WTC11 (cell line): ENCODE results near the gene OTOG. TPM values are rescaled to one million over a fixed set of nuclear protein-coding genes. Genes with fewer than 3 reads are reported as not detected.
A peak's percentile ranks its signal among the peaks of the same experiment; 100 is the strongest.

Source experiments
- ATAC-seq: fragments of 200-7000 bp; cut with Tn5 transposase; 2 replicates; pipeline ENCODE4 v1.10.0; 2021; ENCODE audit warnings: mild to moderate bottlenecking, moderate library complexity
- CTCF ChIA-PET: fragments of 300-600 bp; sonication (Branson Sonifier 250); formaldehyde crosslinking; loops from one replicate; lab custom pipeline; 2021; ENCODE audit warnings: antibody characterized with exemption; lab: Charles Lee
- POLR2A ChIA-PET: fragments of 350-600 bp; sonication (Branson Sonifier 250); formaldehyde crosslinking; loops from one replicate; lab custom pipeline; 2021; ENCODE audit warnings: antibody characterized with exemption; lab: Charles Lee
- DNase-seq: peaks from one replicate; pipeline ENCODE4 v3.0.0; 2021; ENCODE audit warnings: low spot score
- H3K27ac Mint-ChIP-seq: 2 replicates; pipeline ENCODE4 v1.8.0; 2021; ENCODE audit warnings: mixed read lengths
- H3K27me3 Mint-ChIP-seq: 2 replicates; pipeline ENCODE4 v1.8.0; 2021; ENCODE audit warnings: low read depth, mild to moderate bottlenecking, moderate library complexity, mixed read lengths
- H3K36me3 Mint-ChIP-seq: 2 replicates; pipeline ENCODE4 v1.8.0; 2021; ENCODE audit warnings: mixed read lengths
- H3K4me1 Mint-ChIP-seq: 2 replicates; pipeline ENCODE4 v1.8.0; 2022; ENCODE audit warnings: mixed read lengths
- H3K4me3 Mint-ChIP-seq: 2 replicates; pipeline ENCODE4 v1.8.0; 2021; ENCODE audit warnings: mild to moderate bottlenecking, moderate library complexity, mixed read lengths
- H3K9me3 Mint-ChIP-seq: 2 replicates; pipeline ENCODE4 v1.8.0; 2021; ENCODE audit warnings: mixed read lengths
- ELF4 ChIP-seq: sonication (generic); formaldehyde crosslinking; IDR thresholded peaks from 2 replicates; pipeline ENCODE4 v1.8.1; 2022; ENCODE audit warnings: low read depth, mild to moderate bottlenecking, moderate library complexity, missing genetic modification reagents
- ETV6 ChIP-seq: sonication (generic); formaldehyde crosslinking; IDR thresholded peaks from 2 replicates; pipeline ENCODE4 v1.8.1; 2022; ENCODE audit warnings: mild to moderate bottlenecking, missing genetic modification reagents
- FOXJ3 ChIP-seq: sonication (generic); formaldehyde crosslinking; IDR thresholded peaks from 2 replicates; pipeline ENCODE4 v1.9.0; 2021; ENCODE audit warnings: missing genetic modification reagents, mild to moderate bottlenecking, borderline replicate concordance
- IRF2 ChIP-seq: sonication (generic); formaldehyde crosslinking; IDR thresholded peaks from 2 replicates; pipeline ENCODE4 v1.8.0; 2022; ENCODE audit warnings: low read depth, missing genetic modification reagents, borderline replicate concordance
- MXD4 ChIP-seq: fragments of 250-450 bp; sonication (Bioruptor Pico); IDR thresholded peaks from 2 replicates; pipeline ENCODE4 v1.8.0; 2021; ENCODE audit warnings: mild to moderate bottlenecking, moderate library complexity, borderline replicate concordance
- NFATC4 ChIP-seq: fragments of 250-450 bp; sonication (Bioruptor Pico); IDR thresholded peaks from 2 replicates; pipeline ENCODE4 v1.9.0; 2021; ENCODE audit warnings: mild to moderate bottlenecking
- RELA ChIP-seq: sonication (generic); formaldehyde crosslinking; IDR thresholded peaks from 2 replicates; pipeline ENCODE4 v1.8.1; 2022; ENCODE audit warnings: missing genetic modification reagents, mild to moderate bottlenecking, borderline replicate concordance
- SOX15 ChIP-seq: fragments of 250-450 bp; sonication (Bioruptor Pico); IDR thresholded peaks from 2 replicates; pipeline ENCODE4 v1.9.0; 2021; ENCODE audit warnings: mild to moderate bottlenecking
- TP53 ChIP-seq: sonication (generic); formaldehyde crosslinking; IDR thresholded peaks from 2 replicates; pipeline ENCODE4 v1.8.1; 2023; ENCODE audit warnings: mild to moderate bottlenecking, missing genetic modification reagents
- ZBTB21 ChIP-seq: sonication (generic); formaldehyde crosslinking; IDR thresholded peaks from 2 replicates; pipeline ENCODE4 v1.8.1; 2023; ENCODE audit warnings: mild to moderate bottlenecking, missing genetic modification reagents, borderline replicate concordance
- ZNF138 ChIP-seq: sonication (generic); formaldehyde crosslinking; conservative IDR thresholded peaks from 2 replicates; pipeline ENCODE4 v1.8.1; 2022; ENCODE audit warnings: mild to moderate bottlenecking, moderate library complexity, missing genetic modification reagents
- ZNF317 ChIP-seq: sonication (generic); formaldehyde crosslinking; IDR thresholded peaks from 2 replicates; pipeline ENCODE4 v1.8.1; 2023; ENCODE audit warnings: low read depth, mild to moderate bottlenecking, moderate library complexity, missing genetic modification reagents, borderline replicate concordance
- total RNA-seq: library from RNA; stranded (reverse); gene quantifications from 3 replicates; pipeline ENCODE4 v1.2.3, GENCODE V29; 2021
- TF ChIP-seq, protein P1 (sequence below): fragments of 250-450 bp; sonication (Bioruptor Pico); IDR thresholded peaks from 2 replicates; pipeline ENCODE4 v1.9.0; 2021; ENCODE audit warnings: mild to moderate bottlenecking
- TF ChIP-seq, protein P2 (sequence below): sonication (generic); formaldehyde crosslinking; IDR thresholded peaks from 2 replicates; pipeline ENCODE4 v1.8.0; 2023; ENCODE audit warnings: missing genetic modification reagents, mild to moderate bottlenecking, borderline replicate concordance
- TF ChIP-seq, protein P3 (sequence below): sonication (generic); formaldehyde crosslinking; IDR thresholded peaks from 2 replicates; pipeline ENCODE4 v1.8.0; 2022; ENCODE audit warnings: mild to moderate bottlenecking, missing genetic modification reagents
- TF ChIP-seq, protein P4 (sequence below): sonication (generic); formaldehyde crosslinking; conservative IDR thresholded peaks from 2 replicates; pipeline ENCODE4 v1.8.1; 2023; ENCODE audit warnings: mild to moderate bottlenecking, low read depth, missing genetic modification reagents, moderate library complexity
- TF ChIP-seq, protein P5 (sequence below): fragments of 250-450 bp; sonication (Bioruptor Pico); IDR thresholded peaks from 2 replicates; pipeline ENCODE4 v1.8.0; 2021; ENCODE audit warnings: mild to moderate bottlenecking
- TF ChIP-seq, protein P6 (sequence below): sonication (generic); formaldehyde crosslinking; conservative IDR thresholded peaks from 2 replicates; pipeline ENCODE4 v1.8.1; 2022; ENCODE audit warnings: mild to moderate bottlenecking, missing genetic modification reagents
- TF ChIP-seq, protein P7 (sequence below): sonication (generic); formaldehyde crosslinking; IDR thresholded peaks from 2 replicates; pipeline ENCODE4 v1.8.1; 2022; ENCODE audit warnings: low read depth, missing genetic modification reagents, borderline replicate concordance

Gene OTOG
- total RNA-seq, 1 experiment from 2014 or later, result 1.4 TPM

DNA sequence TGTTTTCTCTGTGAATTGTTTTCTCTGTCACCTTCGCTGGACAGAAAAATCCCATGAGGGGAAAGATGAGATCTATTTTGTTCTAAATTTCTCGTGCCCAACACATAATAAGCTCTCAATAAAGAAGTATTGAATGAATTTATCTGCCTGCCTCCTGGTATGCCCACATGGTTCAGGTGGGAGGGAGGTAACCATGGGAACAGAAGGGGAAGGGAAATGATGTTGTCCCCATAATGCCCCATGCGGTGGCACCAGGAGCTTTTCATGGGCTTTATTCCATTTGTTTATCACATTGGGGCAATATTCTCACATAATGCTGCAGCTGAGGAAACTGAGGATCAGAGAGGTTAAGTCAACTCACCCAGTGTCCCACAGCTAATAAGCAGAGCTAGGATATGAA is 11.6 kb upstream of the OTOG start:
- ChIA-PET POLR2A (no interaction called here), CTCF (interaction anchor here (1.3 kb wide), 1 partner anchor 147 kb away, joined by 3 read pairs; the partner anchor contains the start of gene KCNJ11)
- no peak overlapping the region for H3K4me3 Mint-ChIP-seq
- no peak overlapping the region for H3K27ac Mint-ChIP-seq
- no peaks in the 10 kb centered on the region for H3K9me3 Mint-ChIP-seq
- DNase-seq, result no peak
- H3K27me3 Mint-ChIP-seq, result no peaks in the 10 kb centered on the region
- no peaks in the 10 kb centered on the region for H3K36me3 Mint-ChIP-seq
- peaks cover 11% of the 10 kb centered on the region for H3K4me1 Mint-ChIP-seq
- TF ChIP-seq, protein P1, sequence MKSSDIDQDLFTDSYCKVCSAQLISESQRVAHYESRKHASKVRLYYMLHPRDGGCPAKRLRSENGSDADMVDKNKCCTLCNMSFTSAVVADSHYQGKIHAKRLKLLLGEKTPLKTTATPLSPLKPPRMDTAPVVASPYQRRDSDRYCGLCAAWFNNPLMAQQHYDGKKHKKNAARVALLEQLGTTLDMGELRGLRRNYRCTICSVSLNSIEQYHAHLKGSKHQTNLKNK (CRISPR knock-in tag), result no peak
- TF ChIP-seq RELA (CRISPR knock-in tag) (no peak), FOXJ3 (CRISPR knock-in tag) (no peak)
- TF ChIP-seq, protein P2, sequence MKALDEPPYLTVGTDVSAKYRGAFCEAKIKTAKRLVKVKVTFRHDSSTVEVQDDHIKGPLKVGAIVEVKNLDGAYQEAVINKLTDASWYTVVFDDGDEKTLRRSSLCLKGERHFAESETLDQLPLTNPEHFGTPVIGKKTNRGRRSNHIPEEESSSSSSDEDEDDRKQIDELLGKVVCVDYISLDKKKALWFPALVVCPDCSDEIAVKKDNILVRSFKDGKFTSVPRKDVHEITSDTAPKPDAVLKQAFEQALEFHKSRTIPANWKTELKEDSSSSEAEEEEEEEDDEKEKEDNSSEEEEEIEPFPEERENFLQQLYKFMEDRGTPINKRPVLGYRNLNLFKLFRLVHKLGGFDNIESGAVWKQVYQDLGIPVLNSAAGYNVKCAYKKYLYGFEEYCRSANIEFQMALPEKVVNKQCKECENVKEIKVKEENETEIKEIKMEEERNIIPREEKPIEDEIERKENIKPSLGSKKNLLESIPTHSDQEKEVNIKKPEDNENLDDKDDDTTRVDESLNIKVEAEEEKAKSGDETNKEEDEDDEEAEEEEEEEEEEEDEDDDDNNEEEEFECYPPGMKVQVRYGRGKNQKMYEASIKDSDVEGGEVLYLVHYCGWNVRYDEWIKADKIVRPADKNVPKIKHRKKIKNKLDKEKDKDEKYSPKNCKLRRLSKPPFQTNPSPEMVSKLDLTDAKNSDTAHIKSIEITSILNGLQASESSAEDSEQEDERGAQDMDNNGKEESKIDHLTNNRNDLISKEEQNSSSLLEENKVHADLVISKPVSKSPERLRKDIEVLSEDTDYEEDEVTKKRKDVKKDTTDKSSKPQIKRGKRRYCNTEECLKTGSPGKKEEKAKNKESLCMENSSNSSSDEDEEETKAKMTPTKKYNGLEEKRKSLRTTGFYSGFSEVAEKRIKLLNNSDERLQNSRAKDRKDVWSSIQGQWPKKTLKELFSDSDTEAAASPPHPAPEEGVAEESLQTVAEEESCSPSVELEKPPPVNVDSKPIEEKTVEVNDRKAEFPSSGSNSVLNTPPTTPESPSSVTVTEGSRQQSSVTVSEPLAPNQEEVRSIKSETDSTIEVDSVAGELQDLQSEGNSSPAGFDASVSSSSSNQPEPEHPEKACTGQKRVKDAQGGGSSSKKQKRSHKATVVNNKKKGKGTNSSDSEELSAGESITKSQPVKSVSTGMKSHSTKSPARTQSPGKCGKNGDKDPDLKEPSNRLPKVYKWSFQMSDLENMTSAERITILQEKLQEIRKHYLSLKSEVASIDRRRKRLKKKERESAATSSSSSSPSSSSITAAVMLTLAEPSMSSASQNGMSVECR (CRISPR knock-in tag), result no peak
- TF ChIP-seq, protein P3, sequence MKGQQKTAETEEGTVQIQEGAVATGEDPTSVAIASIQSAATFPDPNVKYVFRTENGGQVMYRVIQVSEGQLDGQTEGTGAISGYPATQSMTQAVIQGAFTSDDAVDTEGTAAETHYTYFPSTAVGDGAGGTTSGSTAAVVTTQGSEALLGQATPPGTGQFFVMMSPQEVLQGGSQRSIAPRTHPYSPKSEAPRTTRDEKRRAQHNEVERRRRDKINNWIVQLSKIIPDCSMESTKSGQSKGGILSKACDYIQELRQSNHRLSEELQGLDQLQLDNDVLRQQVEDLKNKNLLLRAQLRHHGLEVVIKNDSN, result no peak
- TF ChIP-seq, protein P4, sequence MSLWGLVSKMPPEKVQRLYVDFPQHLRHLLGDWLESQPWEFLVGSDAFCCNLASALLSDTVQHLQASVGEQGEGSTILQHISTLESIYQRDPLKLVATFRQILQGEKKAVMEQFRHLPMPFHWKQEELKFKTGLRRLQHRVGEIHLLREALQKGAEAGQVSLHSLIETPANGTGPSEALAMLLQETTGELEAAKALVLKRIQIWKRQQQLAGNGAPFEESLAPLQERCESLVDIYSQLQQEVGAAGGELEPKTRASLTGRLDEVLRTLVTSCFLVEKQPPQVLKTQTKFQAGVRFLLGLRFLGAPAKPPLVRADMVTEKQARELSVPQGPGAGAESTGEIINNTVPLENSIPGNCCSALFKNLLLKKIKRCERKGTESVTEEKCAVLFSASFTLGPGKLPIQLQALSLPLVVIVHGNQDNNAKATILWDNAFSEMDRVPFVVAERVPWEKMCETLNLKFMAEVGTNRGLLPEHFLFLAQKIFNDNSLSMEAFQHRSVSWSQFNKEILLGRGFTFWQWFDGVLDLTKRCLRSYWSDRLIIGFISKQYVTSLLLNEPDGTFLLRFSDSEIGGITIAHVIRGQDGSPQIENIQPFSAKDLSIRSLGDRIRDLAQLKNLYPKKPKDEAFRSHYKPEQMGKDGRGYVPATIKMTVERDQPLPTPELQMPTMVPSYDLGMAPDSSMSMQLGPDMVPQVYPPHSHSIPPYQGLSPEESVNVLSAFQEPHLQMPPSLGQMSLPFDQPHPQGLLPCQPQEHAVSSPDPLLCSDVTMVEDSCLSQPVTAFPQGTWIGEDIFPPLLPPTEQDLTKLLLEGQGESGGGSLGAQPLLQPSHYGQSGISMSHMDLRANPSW (CRISPR knock-in tag), result no peak
- no peak for ATAC-seq

DNA sequence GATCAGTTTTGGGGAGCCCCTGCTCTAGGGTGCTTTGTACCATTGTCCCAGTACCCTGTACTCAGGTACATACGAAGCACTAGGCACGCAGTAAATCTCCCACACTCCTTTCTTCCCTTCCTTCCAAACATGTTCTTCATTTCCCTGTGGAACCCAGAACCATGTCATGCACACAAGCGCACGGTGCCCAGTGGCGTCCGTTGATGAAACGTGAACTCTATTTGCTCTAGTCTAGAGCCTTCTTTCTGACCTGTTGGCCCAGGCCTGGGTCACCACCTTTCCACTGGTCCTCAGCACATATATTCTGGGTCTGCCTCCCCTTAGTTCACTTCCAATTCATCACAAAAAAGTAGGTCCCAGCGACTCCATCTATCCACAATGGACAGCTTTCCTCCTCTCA is 9.8 kb upstream of the OTOG start:
- ATAC-seq (no peak), DNase-seq (no peak)
- Mint-ChIP-seq H3K27me3 (peaks cover 2% of the 10 kb centered on the region; the same call in 1 of the 2 replicates), H3K27ac (no peak overlapping the region), H3K4me1 (peaks cover 23% of the 10 kb centered on the region), H3K36me3 (no peaks in the 10 kb centered on the region), H3K9me3 (no peaks in the 10 kb centered on the region), H3K4me3 (no peak overlapping the region)
- ChIA-PET POLR2A (no interaction called here), CTCF (interaction anchor here (3.8 kb wide), 1 partner anchor 9 kb away, joined by 27 read pairs; no protein-coding TSS in a partner anchor)
- no peak for TF ChIP-seq TP53 (CRISPR knock-in tag)
- TF ChIP-seq SOX15 (CRISPR knock-in tag), result no peak
- TF ChIP-seq MXD4, result no peak

DNA sequence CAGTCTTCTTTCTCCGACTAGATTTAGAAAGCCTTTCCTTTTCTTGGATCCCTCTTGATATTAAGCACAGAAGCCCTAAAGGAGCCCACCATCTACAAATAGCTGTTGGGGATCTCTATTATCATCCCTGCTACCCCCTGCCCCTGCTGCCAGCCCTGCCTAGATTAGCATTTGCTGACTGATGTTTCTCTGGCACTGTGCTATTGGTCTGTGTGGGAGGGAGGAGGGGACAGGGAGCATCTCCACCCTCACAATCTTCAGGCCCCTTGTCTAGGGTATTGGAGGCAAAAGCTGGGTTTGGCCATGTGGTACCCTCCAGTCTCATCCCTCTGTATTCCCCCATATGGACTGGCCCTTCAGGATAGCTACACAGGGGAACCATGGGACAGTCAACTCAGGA is 9.0 kb upstream of the OTOG start:
- Mint-ChIP-seq H3K27ac (no peak overlapping the region), H3K4me1 (peaks cover 31% of the 10 kb centered on the region), H3K4me3 (no peak overlapping the region), H3K36me3 (no peaks in the 10 kb centered on the region), H3K27me3 (peaks cover 6% of the 10 kb centered on the region), H3K9me3 (no peaks in the 10 kb centered on the region)
- DNase-seq (no peak), ATAC-seq (peak; percentile 51)
- ChIA-PET POLR2A (no interaction called here), CTCF (interaction anchor here (0.5 to 3.8 kb wide), 6 partner anchors 8 to 358 kb away, joined by 3 to 27 read pairs (median 3); partner anchors contain the start of genes KCNJ11, NUCB2 and OTOG)
- TF ChIP-seq ELF4 (CRISPR knock-in tag), result no peak
- TF ChIP-seq RELA (CRISPR knock-in tag), result no peak
- TF ChIP-seq, protein P5, sequence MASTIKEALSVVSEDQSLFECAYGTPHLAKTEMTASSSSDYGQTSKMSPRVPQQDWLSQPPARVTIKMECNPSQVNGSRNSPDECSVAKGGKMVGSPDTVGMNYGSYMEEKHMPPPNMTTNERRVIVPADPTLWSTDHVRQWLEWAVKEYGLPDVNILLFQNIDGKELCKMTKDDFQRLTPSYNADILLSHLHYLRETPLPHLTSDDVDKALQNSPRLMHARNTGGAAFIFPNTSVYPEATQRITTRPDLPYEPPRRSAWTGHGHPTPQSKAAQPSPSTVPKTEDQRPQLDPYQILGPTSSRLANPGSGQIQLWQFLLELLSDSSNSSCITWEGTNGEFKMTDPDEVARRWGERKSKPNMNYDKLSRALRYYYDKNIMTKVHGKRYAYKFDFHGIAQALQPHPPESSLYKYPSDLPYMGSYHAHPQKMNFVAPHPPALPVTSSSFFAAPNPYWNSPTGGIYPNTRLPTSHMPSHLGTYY (CRISPR knock-in tag), result no peak
- TF ChIP-seq IRF2 (CRISPR knock-in tag), result no peak
- TF ChIP-seq NFATC4 (CRISPR knock-in tag), result no peak
- TF ChIP-seq ZNF138 (CRISPR knock-in tag), result no peak
- no peak for TF ChIP-seq ZBTB21 (CRISPR knock-in tag)
- no peak for TF ChIP-seq ZNF317 (CRISPR knock-in tag)
- TF ChIP-seq, protein P6, sequence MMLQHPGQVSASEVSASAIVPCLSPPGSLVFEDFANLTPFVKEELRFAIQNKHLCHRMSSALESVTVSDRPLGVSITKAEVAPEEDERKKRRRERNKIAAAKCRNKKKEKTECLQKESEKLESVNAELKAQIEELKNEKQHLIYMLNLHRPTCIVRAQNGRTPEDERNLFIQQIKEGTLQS, result no peak
- TF ChIP-seq ETV6 (CRISPR knock-in tag), result no peak
- TF ChIP-seq, protein P7, sequence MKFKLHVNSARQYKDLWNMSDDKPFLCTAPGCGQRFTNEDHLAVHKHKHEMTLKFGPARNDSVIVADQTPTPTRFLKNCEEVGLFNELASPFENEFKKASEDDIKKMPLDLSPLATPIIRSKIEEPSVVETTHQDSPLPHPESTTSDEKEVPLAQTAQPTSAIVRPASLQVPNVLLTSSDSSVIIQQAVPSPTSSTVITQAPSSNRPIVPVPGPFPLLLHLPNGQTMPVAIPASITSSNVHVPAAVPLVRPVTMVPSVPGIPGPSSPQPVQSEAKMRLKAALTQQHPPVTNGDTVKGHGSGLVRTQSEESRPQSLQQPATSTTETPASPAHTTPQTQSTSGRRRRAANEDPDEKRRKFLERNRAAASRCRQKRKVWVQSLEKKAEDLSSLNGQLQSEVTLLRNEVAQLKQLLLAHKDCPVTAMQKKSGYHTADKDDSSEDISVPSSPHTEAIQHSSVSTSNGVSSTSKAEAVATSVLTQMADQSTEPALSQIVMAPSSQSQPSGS (CRISPR knock-in tag), result no peak
